ENCODE results near the gene NFATC1.
"Not testable (repeated sequence)": the region's sequence is repeated elsewhere in the genome, so short reads cannot be mapped to it uniquely, and the experiment has no call there.

NFATC1 gene

GRCh38 chr18:79493801-79494211, 98.1 kb downstream of the NFATC1 start:
- DNase-seq, result no peak

DNA sequence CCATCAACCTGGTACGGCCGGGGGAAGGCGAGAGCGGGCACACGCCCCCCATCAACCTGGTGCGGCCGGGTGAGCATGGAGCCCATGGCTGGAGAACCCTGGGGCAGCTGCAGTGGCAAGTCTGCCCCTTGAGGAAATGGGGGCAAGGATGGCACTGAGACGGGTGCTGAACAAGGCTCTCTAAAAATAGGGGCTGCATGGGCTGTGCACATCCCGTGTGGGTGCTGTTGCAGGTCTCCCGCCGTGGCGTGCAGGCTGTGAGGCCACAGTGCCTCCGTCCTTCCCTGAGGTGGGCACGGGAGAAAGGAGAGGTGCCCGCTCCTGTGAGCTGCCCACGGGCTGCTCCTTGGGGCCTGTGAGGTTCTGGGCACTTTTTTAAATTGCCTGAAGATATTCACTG, 99.2 kb downstream of the NFATC1 start:
- DNase-seq, result no peak

- DNase-seq, result no peak
Observed at GRCh38 chr18:79495591-79496071, 99.9 kb downstream of the NFATC1 start.

- DNase-seq, result no peak
Observed at GRCh38 chr18:79496237-79496977, 100.7 kb downstream of the NFATC1 start.

DNA sequence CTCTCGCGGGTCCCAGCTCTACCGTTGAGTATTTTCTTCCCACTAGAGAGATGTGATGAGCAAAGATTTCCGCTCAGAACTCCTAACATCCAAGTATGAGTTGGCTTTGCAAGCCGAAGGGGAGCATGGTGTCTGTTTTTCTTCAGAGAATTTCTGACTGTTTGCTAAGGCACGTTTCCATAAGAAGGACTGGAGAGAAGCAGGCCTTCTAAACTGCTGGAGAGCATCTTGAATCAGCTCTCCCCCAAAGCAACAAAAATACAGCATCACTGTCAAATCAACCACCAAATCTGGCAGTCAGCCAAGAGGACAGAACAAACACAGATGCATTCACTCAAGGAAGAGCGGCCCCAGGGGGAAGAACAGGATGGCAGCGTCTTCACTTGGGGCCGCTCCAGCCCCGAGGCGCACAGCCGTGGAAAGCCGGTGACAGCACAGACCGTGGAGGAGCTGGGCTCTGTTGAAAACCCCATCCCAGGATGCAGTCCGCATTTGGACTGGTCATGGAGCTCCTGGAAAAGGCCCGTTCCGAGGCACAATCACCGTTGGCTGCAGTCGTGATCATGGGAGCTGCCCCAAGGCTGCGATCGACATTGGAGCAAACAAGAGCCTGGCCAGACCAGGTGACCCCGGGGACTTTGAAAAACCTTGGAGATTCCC, 101.4 kb downstream of the NFATC1 start:
- no peak for DNase-seq

DNA sequence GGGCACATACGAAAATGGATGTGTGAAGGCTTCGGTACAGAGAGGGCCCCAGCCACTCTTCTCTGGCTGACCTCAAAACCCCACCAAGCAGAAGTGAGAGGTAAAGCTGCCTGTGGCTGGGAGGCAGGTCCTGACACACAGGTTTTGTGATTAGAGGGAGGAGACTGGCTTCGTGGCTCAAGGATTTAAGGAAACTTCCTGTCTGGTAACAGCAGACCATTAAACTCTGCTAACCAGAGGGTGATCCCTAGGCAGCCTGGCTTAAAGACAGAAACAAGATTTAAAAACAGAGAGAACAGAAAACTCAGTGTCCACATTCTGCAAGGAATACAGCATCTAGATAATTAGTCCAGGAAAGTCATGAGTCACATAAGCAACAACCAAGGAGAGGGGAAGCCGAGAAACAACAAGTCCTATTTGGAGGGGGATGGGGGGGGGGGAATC, 101.9 kb downstream of the NFATC1 start:
- DNase-seq, result no peak

GRCh38 chr18:79498662-79499061, 102.9 kb downstream of the NFATC1 start:
- no peak for DNase-seq

GRCh38 chr18:79501006-79501405, 105.3 kb downstream of the NFATC1 start:
- DNase-seq, result no peak

DNA sequence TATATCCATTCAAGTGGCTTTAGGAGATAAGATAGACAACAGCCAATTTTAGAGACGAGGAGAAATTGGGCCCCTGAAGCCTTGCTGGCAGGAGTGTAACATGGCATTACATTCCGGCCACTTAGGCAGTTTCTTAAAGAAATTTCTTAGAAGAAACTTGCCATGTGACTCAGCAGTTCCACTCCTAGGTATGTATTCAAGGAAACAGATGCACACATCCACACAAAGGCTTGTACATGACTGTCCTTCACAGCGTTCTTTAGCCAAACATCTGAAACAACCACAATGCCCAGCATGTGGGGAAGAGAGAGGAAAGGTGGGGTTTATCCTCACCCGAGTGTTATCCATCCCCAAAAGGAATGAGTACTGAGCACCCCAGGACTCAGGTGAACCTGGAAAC, 107.1 kb downstream of the NFATC1 start:
- no peak for DNase-seq

DNA sequence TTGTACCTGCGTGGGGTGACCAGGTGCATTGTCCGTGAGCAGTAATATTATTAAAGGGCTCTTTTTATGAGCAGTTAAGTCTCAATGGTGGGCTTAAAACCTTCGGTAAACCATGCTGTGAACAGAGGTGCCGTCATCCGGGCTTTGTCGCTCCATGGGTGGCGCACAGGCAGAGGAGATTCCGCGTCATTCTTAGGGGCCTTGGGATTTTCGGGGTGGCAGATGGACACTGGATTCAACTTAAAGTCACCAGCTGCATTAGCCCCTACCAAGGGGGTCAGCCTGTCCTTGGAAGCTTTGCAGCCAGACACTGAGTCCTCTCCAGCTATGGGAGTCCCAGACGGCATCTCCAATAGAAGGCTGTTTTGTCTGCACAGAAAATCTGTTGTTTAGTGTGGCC, 107.7 kb downstream of the NFATC1 start:
- no peak for DNase-seq

GRCh38 chr18:79504034-79504433, 108.3 kb downstream of the NFATC1 start:
- DNase-seq, result no peak

DNA sequence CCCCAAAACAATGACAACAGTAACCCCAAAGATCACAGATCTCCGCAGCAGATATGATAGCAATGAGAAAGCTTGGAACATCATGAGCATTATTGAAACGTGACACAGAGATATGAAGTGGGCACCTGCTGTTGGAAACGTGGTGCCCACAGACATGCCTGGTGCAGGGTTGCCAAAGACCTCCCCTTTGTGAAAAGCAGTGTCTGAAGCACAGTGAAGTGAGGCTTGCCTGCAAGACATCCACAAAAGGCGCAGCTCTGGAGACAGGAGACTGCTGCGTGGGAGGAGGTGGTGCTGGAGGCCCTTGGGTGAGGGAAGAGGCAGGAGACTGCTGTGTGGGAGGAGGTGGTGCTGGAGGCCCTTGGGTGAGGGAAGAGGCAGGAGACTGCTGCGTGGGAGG, 108.8 kb downstream of the NFATC1 start:
- not testable (repeated sequence) for DNase-seq

- DNase-seq, result not testable (repeated sequence)
Observed at GRCh38 chr18:79505465-79505864, 109.7 kb downstream of the NFATC1 start.

- no peak for DNase-seq
Observed at GRCh38 chr18:79506191-79507075, 110.7 kb downstream of the NFATC1 start.

DNA sequence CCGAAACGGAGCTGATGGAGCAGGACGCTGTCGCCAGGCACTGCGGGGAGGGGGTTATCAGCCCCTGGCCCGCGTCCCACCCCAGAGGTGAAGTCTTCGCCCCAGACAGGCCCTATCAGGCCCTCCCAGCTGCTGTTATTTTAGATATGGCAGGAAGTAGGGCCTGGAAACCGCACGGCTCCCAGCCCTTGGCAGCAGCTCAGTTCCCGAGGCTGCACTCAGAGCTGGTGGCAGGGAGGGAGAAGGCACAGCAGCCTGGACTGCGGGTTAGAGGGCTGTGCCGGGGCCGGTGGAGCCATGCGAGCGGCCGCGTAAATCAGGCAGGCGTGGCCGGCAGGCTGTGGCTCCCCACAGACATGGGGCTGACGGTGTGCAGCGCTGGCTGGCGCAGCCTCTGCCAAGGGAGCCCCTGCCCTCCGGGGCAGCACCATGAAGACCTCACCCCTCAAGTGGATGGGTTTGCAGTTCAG, 111.4 kb downstream of the NFATC1 start:
- no peak for DNase-seq

DNA sequence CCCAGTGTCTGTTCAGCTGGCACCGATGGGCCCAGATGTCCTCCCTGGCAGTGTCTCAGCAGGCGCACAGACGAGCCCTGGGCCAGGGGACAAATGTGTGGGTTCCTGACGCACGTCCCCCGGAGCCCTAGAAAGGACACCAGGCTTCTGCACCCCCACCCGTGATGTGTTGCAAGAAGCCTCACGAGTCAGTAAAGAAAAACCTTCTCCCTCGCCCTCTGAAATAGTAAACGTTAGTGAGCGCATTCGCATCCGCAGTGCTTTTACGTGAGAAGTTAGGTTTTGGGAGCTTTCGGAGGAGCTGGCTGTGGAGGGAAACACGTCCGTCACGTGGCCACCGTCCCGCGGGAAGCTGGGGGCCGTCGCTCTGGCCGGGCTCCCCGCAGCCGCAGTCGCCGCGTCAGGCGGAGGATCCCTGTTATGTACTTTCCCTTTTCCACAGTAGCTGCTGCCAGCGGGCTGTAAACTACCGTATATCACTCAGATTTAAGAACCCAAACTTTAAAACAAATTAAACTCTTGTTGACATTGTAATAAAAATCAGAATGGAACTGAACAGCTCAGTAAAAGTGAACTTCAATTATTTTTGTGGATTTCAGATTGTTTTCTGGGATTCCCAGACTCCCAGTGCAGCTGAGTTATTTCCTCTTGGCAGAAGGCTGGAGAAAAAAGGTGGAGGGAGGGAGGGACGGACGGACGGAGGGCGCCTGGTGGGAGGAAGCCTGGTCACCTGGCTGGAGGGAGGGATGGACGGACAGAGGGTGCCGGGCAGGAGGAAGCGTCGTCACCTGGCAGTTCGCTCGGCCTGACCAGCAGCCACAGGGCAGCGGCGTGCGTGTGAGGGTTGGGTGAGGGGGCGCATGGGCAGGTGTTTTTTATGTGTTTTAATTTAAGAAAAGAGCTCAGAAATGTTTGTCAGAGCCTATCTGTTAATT, 112.1 kb downstream of the NFATC1 start:
- no peak for DNase-seq

DNA sequence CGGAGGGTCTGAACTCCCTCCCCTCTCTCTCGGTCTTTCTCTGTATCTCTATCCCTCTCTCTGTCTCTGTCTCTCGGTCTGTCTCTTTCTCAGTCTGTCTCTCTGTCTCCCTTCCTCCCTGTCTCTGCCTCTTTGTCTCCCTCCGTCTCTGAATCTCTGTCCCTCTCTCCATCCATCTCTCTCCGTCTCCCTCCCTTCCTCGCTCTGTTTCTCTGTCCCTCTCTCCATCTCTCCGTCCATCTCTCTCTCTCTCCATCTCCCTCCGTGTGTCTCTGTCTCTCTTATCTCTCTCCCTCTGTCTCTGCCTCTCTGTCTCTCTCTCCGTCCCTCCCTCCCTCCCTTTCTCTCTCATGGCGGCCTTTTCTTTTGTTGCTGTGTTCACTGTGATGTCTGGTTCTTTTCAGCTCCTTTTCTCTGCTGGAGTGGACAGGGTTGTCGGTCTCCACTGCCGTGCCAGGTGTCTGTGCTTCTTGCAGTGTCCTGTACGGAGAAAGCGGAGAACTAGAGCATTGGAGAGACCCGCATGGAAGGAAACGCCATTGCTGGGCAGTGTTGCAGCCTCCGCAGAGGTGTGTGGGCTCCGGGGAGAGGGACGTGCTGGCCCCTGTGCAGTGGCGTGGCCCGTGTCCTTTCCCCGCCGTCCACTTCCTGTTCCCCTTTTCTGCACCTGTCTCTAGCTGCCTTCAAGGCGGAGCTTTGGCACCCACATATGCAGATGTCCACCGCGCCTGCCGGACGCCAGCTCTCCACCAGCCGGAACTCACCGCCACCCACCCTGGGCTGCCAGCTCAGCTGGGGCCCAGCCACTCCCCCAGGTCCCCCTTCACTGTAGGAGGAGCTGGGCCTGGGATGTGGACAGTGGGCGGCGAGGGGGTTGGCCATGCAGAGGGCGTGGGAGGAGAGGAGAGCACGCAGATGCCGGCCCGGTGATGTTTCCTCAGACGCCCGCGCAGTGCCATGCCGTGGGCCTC, 113.1 kb downstream of the NFATC1 start:
- no peak for DNase-seq

GRCh38 chr18:79509536-79509930, 113.8 kb downstream of the NFATC1 start:
- DNase-seq, result no peak

GRCh38 chr18:79510046-79510685, 114.4 kb downstream of the NFATC1 start:
- DNase-seq, result no peak

DNA sequence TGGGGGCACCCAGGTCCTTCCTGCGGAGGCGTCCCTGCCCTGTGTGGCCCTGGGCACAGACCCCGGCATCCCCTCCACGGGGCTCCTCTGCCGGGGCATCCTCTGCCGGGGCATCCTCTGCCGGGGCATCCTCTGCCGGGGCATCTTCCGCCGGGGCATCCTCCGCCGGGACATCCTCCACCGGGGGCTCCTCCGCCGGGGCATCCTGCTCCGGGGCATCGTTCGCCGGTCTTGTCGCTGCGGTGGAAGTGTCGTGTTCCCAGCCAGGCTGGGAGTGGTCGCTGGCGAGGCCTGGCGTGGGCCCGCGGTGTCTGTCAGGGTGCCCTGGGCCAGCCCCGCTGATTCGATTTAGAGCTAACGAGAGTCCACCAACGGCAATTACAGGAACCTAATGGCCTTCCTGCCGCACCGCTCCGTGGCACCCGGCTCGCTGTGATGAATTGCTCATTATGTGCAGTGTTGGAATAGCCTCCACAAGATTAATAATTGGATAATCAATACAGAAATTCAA, 115.1 kb downstream of the NFATC1 start:
- DNase-seq, result no peak
